Natural killer cell treated with Interleukin-12 subunit alpha and Interleukin-12 subunit beta and Interleukin-15 and Interleukin-18, amount 100 ng/mL, for 72 hours (primary cell): Measurements from ENCODE around the gene DNAJC15. TPM values are rescaled to one million over a fixed set of nuclear protein-coding genes. Genes with fewer than 3 reads are reported as not detected.

Experiments
- ATAC-seq, 2 donors: fragments of 150-1000 bp; cut with Tn5 transposase in 1 of 2; sonication (Bioruptor Pico), chemical (Tn5 transposase) in 1 of 2; 2 replicates each; pipeline ENCODE4 v1.10.0; 2021
- DNase-seq: peaks from one replicate; pipeline ENCODE4 v3.0.0; 2022; ENCODE audit warnings: low spot score
- H3K27ac Mint-ChIP-seq, 2 donors: 1 replicate in 1 of 2; 2 replicates in 1 of 2; pipeline ENCODE4 v1.8.0; 2022; ENCODE audit warnings: mixed read lengths in 2 of 2, mild to moderate bottlenecking in 1 of 2, moderate library complexity in 1 of 2
- H3K27me3 Mint-ChIP-seq, 2 donors: 1 replicate in 1 of 2; 2 replicates in 1 of 2; pipeline ENCODE4 v1.8.0; 2022; ENCODE audit warnings: mixed read lengths in 2 of 2
- H3K36me3 Mint-ChIP-seq: one replicate; pipeline ENCODE4 v1.8.0; 2022; ENCODE audit warnings: mixed read lengths
- H3K4me1 Mint-ChIP-seq, 2 donors: 1 replicate in 1 of 2; 2 replicates in 1 of 2; pipeline ENCODE4 v1.8.0; 2022; ENCODE audit warnings: low read depth in 2 of 2, mixed read lengths in 2 of 2, mild to moderate bottlenecking in 1 of 2
- H3K4me3 Mint-ChIP-seq: one replicate; pipeline ENCODE4 v1.8.0; 2022; ENCODE audit warnings: mixed read lengths
- H3K9me3 Mint-ChIP-seq: 2 replicates; pipeline ENCODE4 v1.8.0; 2022; ENCODE audit warnings: mixed read lengths
- total RNA-seq, 2 donors: library from RNA; stranded (reverse); gene quantifications; one replicate each; pipeline ENCODE4 v1.2.3, GENCODE V29; 2022

Gene DNAJC15
- total RNA-seq, 2 donors from 2014 or later = 17.6 to 21.0 TPM

DNA sequence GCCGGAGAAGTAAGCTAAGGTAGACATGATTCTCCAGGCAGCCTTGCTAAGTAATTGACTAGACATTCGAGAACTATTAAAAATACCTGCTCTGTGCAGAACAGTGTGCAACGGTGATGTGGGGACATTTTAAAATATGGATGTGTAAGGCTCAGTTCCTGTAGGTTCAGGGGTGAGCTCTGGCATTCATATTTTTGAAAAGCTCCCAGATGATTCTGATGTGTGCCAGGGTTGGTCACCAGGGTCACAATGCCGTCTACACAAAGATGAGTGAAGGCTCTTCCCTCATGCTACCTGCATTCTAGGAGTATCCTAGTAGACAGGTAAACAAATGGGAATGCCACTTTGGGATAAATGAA is 30.6 kb upstream of the DNAJC15 start:
- Mint-ChIP-seq H3K4me3 (peak overlapping the region; percentile 83), H3K27ac (peak overlapping the region; percentile 99 to 100), H3K4me1 (peaks cover 67 to 69% of the 10 kb centered on the region in 2 donors), H3K36me3 (no peaks in the 10 kb centered on the region), H3K9me3 (no peaks in the 10 kb centered on the region), H3K27me3 (no peaks in the 10 kb centered on the region)
- ATAC-seq (peak in 1 of 2 donors; percentile 2), DNase-seq (no peak)

DNA sequence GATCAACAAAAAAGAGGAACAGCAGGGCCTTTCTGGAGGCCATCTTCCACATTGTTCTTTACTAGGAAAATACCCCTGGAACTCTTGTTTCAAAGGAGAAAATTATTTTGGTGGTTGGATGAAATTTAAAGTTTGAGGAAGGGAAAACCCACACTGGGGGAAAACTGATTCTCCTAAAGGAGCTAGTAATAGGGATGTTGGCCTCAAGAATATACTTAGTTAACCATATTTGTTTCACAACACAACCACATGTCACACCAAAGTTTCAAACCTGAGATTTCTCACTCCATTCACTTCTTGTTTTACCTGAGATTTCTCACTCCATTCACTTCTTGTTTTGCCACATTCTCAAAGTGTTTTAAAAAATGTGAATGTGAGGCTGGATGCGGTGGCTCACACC is 28.5 kb upstream of the DNAJC15 start:
- DNase-seq (no peak), ATAC-seq (no peak)
- Mint-ChIP-seq H3K27me3 (no peaks in the 10 kb centered on the region), H3K27ac (peak overlapping the region; percentile 99 to 100), H3K4me1 (peaks cover 68 to 69% of the 10 kb centered on the region in 2 donors), H3K4me3 (no peak overlapping the region), H3K9me3 (no peaks in the 10 kb centered on the region), H3K36me3 (no peaks in the 10 kb centered on the region)

GRCh38 chr13:42996584-42996983 is 26.8 kb upstream of the DNAJC15 start:
- H3K27ac Mint-ChIP-seq = peak overlapping the region; percentile 91 to 99
- no peaks in the 10 kb centered on the region for H3K27me3 Mint-ChIP-seq
- H3K36me3 Mint-ChIP-seq = no peaks in the 10 kb centered on the region
- peak; percentile 60 to 62 for ATAC-seq
- H3K4me3 Mint-ChIP-seq = peak overlapping the region; percentile 64
- peaks cover 54 to 59% of the 10 kb centered on the region in 2 donors for H3K4me1 Mint-ChIP-seq
- H3K9me3 Mint-ChIP-seq = no peaks in the 10 kb centered on the region
- DNase-seq = no peak

DNA sequence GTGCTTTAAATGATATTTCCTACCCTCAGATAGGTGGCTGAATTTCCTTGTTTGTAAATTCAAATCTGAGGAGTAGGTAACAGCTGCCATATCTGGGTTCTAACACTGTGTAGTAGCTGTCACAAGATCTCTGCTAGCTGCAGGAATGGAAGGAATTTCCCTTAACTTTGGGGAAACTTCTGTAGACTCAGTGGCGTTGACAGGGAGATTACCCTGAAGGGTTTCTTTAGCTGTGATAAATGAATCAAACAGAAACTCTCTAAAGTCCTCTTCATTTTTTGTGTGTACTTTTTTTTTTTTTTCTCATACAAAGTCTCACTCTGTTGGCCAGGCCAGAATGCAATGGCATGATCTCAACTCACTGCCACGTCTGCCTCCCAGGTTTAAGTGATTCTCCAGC is 26.0 kb upstream of the DNAJC15 start:
- Mint-ChIP-seq H3K9me3 (no peaks in the 10 kb centered on the region), H3K4me3 (peak overlapping the region; percentile 64)

GRCh38 chr13:42999491-42999890 is 23.9 kb upstream of the DNAJC15 start:
- DNase-seq (no peak), ATAC-seq (no peak)
- Mint-ChIP-seq H3K27me3 (peaks cover 0 to 8% of the 10 kb centered on the region in 2 donors), H3K4me1 (peaks cover 30 to 37% of the 10 kb centered on the region in 2 donors), H3K4me3 (no peak overlapping the region), H3K27ac (peak overlapping the region in 1 of 2 donors; percentile 66), H3K36me3 (peaks cover 13% of the 10 kb centered on the region), H3K9me3 (peaks cover 5% of the 10 kb centered on the region)

More for the DNA sequence above, 26.0 kb upstream of the DNAJC15 start:
- Mint-ChIP-seq H3K4me1 (peaks cover 51 to 58% of the 10 kb centered on the region in 2 donors), H3K36me3 (peaks cover 4% of the 10 kb centered on the region), H3K27ac (peak overlapping the region; percentile 91 to 99), H3K27me3 (peaks cover 0 to under 1% of the 10 kb centered on the region in 2 donors)
- DNase-seq (peak; percentile 66), ATAC-seq (peak; percentile 78 to 91)

DNA sequence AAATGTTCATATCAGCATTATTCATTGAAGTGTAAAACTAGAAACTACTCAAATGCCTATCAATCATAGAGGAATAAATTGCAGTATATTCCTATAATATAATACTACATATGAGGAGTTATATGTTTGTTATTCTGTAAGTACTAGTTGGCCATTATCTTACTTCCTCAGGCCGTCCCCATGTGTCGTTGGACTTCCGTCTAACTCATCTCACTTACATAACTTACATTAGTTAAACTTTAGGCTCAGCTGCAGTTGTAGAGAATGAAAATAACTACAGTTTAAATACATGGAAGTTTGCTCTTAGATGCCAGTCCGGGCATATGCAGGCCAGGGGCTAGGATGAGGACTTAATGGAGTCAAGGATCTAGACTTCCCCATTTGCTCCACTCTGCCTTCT is 22.7 kb upstream of the DNAJC15 start:
- peaks cover 25 to 30% of the 10 kb centered on the region in 2 donors for H3K4me1 Mint-ChIP-seq
- DNase-seq (no peak), ATAC-seq (no peak)
- H3K27me3 Mint-ChIP-seq = peaks cover 2 to 8% of the 10 kb centered on the region in 2 donors
- peaks cover 13% of the 10 kb centered on the region for H3K36me3 Mint-ChIP-seq
- H3K9me3 Mint-ChIP-seq = peaks cover 5% of the 10 kb centered on the region
- peak overlapping the region in 1 of 2 donors; percentile 66 for H3K27ac Mint-ChIP-seq
- H3K4me3 Mint-ChIP-seq = no peak overlapping the region

DNA sequence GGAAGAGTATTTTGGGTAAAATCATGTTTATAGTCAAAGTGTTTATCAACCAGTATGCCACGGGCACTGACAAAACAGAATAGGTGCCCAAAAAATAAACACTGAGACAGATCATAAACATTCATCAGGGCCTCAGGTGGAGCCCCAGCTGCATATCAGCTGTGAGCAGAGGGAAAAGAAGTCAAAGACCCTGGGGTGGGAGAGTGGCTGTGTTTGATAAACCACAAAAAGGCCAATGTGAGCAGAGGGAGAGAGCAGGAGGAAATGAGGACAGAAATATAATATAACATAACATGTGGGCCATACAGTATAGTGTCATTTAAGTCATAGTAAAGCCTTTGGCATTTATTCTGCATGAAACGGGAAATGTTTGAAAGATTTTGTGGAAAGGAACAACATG is 21.4 kb upstream of the DNAJC15 start:
- ATAC-seq = no peak
- no peak for DNase-seq
- H3K9me3 Mint-ChIP-seq = peaks cover 5% of the 10 kb centered on the region
- H3K4me3 Mint-ChIP-seq = no peak overlapping the region
- H3K27me3 Mint-ChIP-seq = peaks cover 6 to 8% of the 10 kb centered on the region in 2 donors
- H3K27ac Mint-ChIP-seq = peak overlapping the region in 1 of 2 donors; percentile 18
- H3K4me1 Mint-ChIP-seq = peaks cover 11 to 19% of the 10 kb centered on the region in 2 donors
- H3K36me3 Mint-ChIP-seq = peaks cover 13% of the 10 kb centered on the region

DNA sequence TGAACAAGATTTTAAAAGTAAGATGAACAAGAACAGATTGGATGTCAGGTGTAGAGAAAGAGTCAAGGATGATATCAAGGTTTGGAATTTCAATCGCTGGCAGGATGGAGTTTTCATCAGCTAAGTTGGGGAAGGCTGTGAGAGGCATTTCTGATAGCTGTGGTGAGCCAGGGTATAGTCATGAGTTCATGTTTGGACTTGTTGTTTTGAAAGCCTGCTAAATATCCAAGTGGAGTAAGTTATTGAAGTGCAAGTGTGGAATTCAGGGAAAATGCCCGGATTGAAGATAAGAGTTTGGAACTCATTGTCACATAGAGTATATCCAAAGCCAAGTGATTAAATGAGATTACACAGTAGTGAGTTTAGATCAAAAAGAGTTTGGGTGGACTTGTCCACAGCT is 20.4 kb upstream of the DNAJC15 start:
- Mint-ChIP-seq H3K36me3 (peaks cover 13% of the 10 kb centered on the region), H3K9me3 (peaks cover 5% of the 10 kb centered on the region), H3K27ac (peak overlapping the region in 1 of 2 donors; percentile 18), H3K4me3 (no peak overlapping the region), H3K4me1 (peaks cover 2 to 9% of the 10 kb centered on the region in 2 donors), H3K27me3 (peaks cover 7 to 8% of the 10 kb centered on the region in 2 donors)
- ATAC-seq (no peak), DNase-seq (no peak)

GRCh38 chr13:43003729-43004128 is 19.7 kb upstream of the DNAJC15 start:
- peaks cover 13% of the 10 kb centered on the region for H3K36me3 Mint-ChIP-seq
- peaks cover 0 to 8% of the 10 kb centered on the region in 2 donors for H3K4me1 Mint-ChIP-seq
- DNase-seq (no peak), ATAC-seq (no peak)
- H3K4me3 Mint-ChIP-seq = no peak overlapping the region
- H3K9me3 Mint-ChIP-seq = peaks cover 5% of the 10 kb centered on the region
- H3K27ac Mint-ChIP-seq = no peak overlapping the region
- H3K27me3 Mint-ChIP-seq = peaks cover 7 to 8% of the 10 kb centered on the region in 2 donors

- peaks cover 13% of the 10 kb centered on the region for H3K36me3 Mint-ChIP-seq
- peaks cover 5% of the 10 kb centered on the region for H3K9me3 Mint-ChIP-seq
- H3K27ac Mint-ChIP-seq = no peak overlapping the region
- ATAC-seq = no peak
- DNase-seq = no peak
- H3K27me3 Mint-ChIP-seq = peaks cover 7 to 8% of the 10 kb centered on the region in 2 donors
- peaks cover 0 to 8% of the 10 kb centered on the region in 2 donors for H3K4me1 Mint-ChIP-seq
- no peak overlapping the region for H3K4me3 Mint-ChIP-seq
These were observed 17.7 kb upstream of the DNAJC15 start for GRCh38 chr13:43005460-43006236.

DNA sequence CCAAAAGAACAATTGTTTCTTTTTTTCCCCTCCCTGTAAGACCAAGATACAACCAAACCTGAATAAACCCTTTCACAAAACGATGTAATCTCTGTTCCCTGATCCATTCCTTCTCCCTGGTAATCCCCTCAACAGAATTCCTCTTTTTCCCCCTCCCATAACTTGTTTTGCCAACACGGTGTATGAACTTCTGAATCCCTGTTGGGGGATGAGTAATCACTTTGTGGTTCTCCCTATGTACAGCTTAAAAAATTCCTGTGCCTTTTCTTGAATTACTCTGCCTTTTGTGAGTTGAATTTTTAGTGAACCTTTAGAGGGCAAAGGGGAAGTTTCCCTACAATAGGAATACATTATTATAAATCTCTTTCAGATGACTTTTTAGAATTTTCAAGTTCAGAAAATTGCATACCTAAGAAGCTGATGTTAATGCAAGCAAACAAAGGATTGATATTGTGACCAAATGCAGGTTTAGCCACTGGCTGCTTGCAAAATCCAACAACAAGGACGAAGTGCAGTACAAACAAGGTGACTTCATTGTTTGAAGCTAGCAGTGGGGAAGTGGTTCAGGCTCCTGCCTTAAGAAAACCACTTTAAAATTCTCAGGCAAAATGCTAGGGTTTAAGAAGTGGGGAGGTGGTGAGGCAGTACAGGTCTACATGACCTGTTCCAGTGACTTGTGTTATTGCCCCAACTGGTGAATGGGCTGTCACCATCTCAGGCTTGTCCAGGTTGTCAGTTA is 16.3 kb upstream of the DNAJC15 start:
- Mint-ChIP-seq H3K9me3 (peaks cover 5% of the 10 kb centered on the region), H3K27ac (peak overlapping the region in 1 of 2 donors; percentile 8), H3K36me3 (peaks cover 12% of the 10 kb centered on the region), H3K4me3 (no peak overlapping the region), H3K4me1 (peaks cover 0 to under 1% of the 10 kb centered on the region in 2 donors), H3K27me3 (peaks cover 7 to 8% of the 10 kb centered on the region in 2 donors)
- ATAC-seq (no peak), DNase-seq (no peak)

DNA sequence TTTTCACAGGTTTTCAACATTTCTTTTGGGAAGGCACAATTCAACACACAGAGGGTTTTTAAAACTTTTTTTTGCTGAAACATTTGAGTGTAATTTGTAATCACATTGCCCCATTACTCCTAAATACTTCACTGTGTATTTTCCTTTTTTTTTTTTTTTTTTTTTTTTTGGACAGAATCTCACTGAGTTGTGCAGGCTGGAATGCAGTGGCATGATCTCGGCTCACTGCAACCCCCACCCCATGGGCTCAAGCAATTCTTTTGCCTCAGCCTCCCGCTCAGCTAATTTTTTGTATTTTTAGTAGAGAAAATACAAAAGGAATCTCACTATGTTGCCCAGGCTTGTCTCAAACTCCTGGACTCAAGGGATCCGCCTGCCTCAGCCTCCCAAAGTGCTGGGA is 14.8 kb upstream of the DNAJC15 start:
- H3K4me3 Mint-ChIP-seq = no peak overlapping the region
- no peaks in the 10 kb centered on the region for H3K4me1 Mint-ChIP-seq
- H3K36me3 Mint-ChIP-seq = no peaks in the 10 kb centered on the region
- DNase-seq = no peak
- H3K9me3 Mint-ChIP-seq = no peaks in the 10 kb centered on the region
- H3K27ac Mint-ChIP-seq = no peak overlapping the region
- peaks cover 0 to 7% of the 10 kb centered on the region in 2 donors for H3K27me3 Mint-ChIP-seq
- no peak for ATAC-seq

- ATAC-seq = no peak
- H3K4me1 Mint-ChIP-seq = no peaks in the 10 kb centered on the region
These were observed 13.9 kb upstream of the DNAJC15 start for GRCh38 chr13:43009506-43009905.

GRCh38 chr13:43014162-43014561 is 9.2 kb upstream of the DNAJC15 start:
- H3K27me3 Mint-ChIP-seq = peaks cover 0 to 3% of the 10 kb centered on the region in 2 donors
- ATAC-seq (no peak), DNase-seq (no peak)
- H3K4me3 Mint-ChIP-seq = no peak overlapping the region
- H3K4me1 Mint-ChIP-seq = no peaks in the 10 kb centered on the region
- no peaks in the 10 kb centered on the region for H3K36me3 Mint-ChIP-seq
- H3K27ac Mint-ChIP-seq = no peak overlapping the region
- no peaks in the 10 kb centered on the region for H3K9me3 Mint-ChIP-seq

More at GRCh38 chr13:43009506-43009905, 13.9 kb upstream of the DNAJC15 start:
- no peaks in the 10 kb centered on the region for H3K9me3 Mint-ChIP-seq
- no peak overlapping the region for H3K4me3 Mint-ChIP-seq
- no peak for DNase-seq
- H3K36me3 Mint-ChIP-seq = no peaks in the 10 kb centered on the region
- H3K27me3 Mint-ChIP-seq = peaks cover 0 to 7% of the 10 kb centered on the region in 2 donors
- no peak overlapping the region for H3K27ac Mint-ChIP-seq
